ENCODE results near the gene LIN7A. TPM values are rescaled to one million over a fixed set of nuclear protein-coding genes. Genes with fewer than 3 reads are reported as not detected.
"Not testable (repeated sequence)": the region's sequence is repeated elsewhere in the genome, so short reads cannot be mapped to it uniquely, and the experiment has no call there.

The LIN7A gene
- total RNA-seq, 1 donor from 2014 or later: 9.5 TPM

DNA sequence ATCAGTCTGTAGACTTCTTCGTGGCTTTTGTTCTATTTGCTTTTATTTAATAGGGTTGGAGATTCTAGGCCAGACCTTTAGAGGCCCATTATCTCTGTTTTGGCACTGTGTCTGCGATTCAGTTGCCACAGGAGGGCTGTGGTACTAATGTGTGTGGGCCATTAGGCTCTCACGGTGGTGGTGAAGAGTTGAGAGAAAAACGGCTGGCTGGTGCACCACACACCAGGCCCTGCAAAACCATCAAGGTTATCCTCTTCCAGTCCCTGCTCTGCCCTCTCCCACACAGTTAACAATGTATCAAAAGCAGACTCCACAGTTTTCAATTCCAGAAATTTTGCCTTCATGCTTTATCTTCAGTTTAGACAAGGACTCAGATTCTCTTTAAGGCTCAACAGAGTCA lies 123.3 kb downstream of the LIN7A start:
- ATAC-seq: no peak
- no peak for DNase-seq (ENCODE audit: low spot score)

DNA sequence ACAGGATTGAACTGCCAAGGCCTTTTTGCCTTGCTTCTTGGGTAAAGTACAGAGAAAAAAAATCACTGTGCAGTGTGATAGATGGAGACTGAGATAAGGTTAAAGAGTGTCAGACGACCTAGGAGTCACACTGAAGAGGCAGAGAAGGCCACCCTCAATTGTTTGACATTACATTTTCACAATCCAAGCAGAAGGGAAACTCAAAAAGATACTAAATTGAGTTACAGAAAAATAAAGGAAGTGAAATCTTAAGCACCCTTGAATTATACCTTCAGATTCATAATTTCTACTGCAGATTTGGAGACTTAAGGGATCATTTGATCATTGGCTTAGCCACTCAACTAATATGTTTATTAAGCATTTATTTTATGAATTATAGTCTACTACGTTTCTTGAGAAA lies 123.9 kb downstream of the LIN7A start:
- ATAC-seq (no peak), DNase-seq (ENCODE audit: low spot score) (no peak)

DNA sequence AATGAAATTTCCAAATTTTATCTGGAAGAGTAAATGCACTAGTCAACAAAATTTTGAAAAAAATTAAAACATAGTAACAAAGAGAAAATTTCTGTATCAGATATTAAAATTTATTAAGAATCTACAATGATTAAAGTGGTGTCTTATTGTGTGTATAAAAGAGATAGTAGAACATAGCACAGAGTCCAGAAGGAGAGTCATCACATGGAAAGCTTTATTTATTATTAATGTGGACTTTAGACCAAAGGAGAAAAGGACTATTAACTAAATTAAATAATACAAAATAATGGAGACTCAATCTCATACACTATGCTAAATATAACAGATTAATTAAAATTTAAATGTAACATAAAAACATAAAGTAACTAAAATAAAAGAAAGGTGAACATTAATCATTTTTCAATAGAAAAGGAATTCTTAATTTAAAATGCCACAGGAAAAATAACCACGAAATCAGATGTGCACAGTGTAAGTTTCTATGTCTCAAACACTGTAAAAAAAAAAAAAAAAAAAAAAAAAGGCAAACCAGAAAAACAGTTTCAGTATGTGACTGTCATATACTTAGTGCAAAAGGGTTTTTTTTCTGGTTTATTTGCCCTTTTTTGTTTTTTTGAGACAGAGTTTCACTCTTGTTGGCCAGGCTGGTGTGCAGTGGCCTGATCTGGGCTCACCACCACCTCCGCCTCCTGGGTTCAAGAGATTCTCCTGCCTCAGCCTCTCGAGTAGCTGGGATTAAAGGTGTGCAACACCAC lies 125.6 kb downstream of the LIN7A start:
- ATAC-seq (peak; percentile 45), DNase-seq (ENCODE audit: low spot score) (no peak)

GRCh38 chr12:80810874-80811273 lies 126.9 kb downstream of the LIN7A start:
- ATAC-seq (no peak), DNase-seq (ENCODE audit: low spot score) (no peak)

DNA sequence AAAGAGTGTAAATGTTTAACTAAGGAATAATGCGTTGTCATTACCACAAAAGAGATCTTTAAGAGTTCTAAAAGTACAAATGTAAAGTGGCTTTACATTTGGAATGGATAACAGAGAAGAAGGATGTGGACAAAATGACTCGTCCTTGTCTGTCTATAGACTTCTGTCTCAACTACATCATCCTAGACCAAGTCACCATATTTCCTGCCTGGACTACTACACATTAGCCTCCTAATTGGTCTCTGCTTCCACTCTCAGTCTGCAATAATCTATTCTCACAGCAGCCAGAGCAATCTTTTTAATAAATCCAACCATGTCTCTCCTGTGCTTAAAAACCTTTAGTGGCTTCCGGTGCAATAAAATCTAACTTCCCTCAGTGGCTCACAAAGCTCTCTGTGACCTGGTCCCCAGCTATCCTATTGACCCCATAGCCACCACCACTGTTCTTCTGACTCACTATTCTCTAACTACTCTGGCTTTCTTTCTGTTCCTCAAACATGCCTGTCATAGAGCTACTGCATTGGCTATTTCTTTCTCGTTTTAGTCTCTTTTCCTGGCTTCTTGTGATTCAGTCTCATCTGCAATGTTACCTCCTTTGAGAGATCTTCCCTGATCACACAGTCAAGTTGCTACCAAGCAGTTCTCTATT lies 130.0 kb downstream of the LIN7A start:
- DNase-seq (ENCODE audit: low spot score): no peak
- ATAC-seq: no peak

- ATAC-seq (no peak), DNase-seq (ENCODE audit: low spot score) (no peak)
These were observed 132.6 kb downstream of the LIN7A start for GRCh38 chr12:80805106-80805505.

DNA sequence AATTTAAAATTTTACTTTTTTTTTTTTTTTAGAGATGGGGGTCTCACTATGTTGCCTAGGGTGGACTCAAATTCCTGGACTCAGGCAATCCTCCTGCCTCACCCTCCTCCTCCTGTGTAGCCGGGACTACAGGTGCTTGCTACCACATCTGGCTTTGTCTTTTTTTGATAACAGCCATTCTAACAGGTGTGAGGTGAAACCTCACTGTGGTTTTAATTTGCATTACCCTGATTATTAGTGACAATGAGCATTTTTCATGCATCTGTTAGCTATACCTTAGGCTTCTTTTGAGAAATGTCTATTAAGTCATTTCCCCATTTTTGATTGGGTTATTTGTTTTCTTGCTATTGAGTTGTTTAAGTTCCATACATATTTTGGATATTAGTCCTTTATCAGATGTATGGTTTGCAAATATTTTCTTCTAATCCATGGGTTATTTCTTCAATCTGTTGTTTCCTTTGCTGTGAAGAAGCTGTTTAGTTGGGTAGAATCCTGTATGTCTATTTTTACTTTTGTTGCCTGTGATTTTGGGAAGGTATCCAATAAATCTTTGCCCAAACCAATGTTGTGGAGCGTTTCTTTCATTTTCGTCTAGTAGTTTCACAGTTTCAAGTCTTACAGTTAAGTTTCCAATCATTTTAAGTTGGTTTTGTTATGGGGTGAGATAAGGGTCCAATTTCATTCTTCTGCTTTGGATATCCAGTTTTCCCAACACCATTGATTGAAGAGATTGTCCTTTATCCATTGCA lies 134.9 kb downstream of the LIN7A start:
- ATAC-seq (no peak), DNase-seq (ENCODE audit: low spot score) (no peak)

DNA sequence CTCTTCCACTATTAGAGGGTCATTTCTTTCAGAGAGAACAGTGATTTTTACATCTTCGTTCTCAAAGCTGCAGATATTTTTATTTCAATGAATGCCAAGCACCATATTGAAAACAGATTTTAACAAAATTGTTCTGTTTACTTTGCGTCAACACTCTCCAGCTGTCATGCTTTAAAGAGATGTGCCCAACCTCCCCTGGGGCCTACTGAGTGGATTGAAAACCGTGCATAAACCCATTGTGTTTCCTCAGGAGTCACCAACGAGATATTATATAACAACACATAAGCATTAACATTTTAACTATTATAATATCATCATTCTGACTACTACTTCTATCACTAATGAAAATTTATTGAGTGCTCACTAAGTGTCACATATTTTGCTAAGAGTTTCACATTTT lies 139.5 kb downstream of the LIN7A start:
- DNase-seq (ENCODE audit: low spot score): no peak
- no peak for ATAC-seq

GRCh38 chr12:80794551-80794950 lies 143.2 kb downstream of the LIN7A start:
- ATAC-seq (no peak), DNase-seq (ENCODE audit: low spot score) (no peak)

GRCh38 chr12:80792861-80793260 lies 144.9 kb downstream of the LIN7A start:
- DNase-seq (ENCODE audit: low spot score) (no peak), ATAC-seq (no peak)

- no peak for ATAC-seq
- no peak for DNase-seq (ENCODE audit: low spot score)
These were observed 145.9 kb downstream of the LIN7A start for GRCh38 chr12:80791863-80792262.

DNA sequence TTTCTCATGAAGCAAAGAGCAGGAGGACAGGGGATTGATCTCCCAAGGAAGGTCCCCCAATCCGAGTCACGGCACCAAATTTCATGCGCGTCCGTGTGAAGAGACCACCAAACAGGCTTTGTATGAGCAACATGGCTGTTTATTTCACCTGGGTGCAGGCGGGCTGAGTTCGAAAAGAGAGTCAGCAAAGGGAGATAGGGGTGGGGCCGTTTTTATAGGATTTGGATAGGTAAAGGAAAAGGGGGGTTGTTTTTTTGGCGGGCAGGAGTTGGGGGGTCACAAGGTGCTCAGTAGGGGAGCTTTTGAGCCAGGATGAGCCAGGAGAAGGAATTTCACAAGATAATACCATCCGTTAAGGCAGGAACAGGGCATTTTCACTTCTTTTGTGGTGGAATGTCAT lies 149.3 kb downstream of the LIN7A start:
- not testable (repeated sequence) for ATAC-seq; DNase-seq (ENCODE audit: low spot score)

DNA sequence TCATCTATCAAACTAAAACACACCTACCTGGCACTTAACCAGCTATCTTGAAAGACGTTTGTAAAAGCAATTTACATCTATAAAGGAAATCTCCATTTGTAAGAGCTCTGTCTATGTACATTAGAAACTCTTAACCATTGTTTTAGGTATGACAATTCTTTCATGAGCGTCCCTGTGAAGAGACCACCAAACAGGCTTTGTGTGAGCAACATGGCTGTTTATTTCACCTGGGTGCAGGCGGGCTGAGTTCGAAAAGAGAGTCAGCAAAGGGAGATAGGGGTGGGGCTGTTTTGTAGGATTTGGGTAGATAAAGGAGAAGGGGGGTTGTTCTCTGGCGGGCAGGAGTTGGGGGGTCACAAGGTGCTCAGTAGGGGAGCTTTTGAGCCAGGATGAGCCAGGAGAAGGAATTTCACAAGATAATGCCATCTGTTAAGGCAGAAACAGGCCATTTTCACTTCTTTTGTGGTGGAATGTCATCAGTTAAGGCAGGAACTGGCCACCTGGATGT lies 154.7 kb downstream of the LIN7A start:
- not testable (repeated sequence) for DNase-seq (ENCODE audit: low spot score); ATAC-seq

GRCh38 chr12:80781313-80781712 lies 156.4 kb downstream of the LIN7A start:
- ATAC-seq: no peak

GRCh38 chr12:80780746-80781145 lies 157.0 kb downstream of the LIN7A start:
- no peak for ATAC-seq

More at GRCh38 chr12:80781313-80781712, 156.4 kb downstream of the LIN7A start:
- DNase-seq (ENCODE audit: low spot score): no peak

GRCh38 chr12:80778005-80778541 lies 159.7 kb downstream of the LIN7A start:
- peak; percentile 91 for ATAC-seq
- peak; percentile 76 for DNase-seq (ENCODE audit: low spot score)

More at GRCh38 chr12:80780746-80781145, 157.0 kb downstream of the LIN7A start:
- DNase-seq (ENCODE audit: low spot score): no peak

- DNase-seq (ENCODE audit: low spot score) (no peak), ATAC-seq (peak; percentile 67)
These were observed 160.1 kb downstream of the LIN7A start for GRCh38 chr12:80777587-80777986.

- ATAC-seq: no peak
- DNase-seq (ENCODE audit: low spot score): no peak
These were observed 161.0 kb downstream of the LIN7A start for GRCh38 chr12:80776706-80777105.

- ATAC-seq (no peak), DNase-seq (ENCODE audit: low spot score) (no peak)
These were observed 166.8 kb downstream of the LIN7A start for GRCh38 chr12:80770958-80771357.

DNA sequence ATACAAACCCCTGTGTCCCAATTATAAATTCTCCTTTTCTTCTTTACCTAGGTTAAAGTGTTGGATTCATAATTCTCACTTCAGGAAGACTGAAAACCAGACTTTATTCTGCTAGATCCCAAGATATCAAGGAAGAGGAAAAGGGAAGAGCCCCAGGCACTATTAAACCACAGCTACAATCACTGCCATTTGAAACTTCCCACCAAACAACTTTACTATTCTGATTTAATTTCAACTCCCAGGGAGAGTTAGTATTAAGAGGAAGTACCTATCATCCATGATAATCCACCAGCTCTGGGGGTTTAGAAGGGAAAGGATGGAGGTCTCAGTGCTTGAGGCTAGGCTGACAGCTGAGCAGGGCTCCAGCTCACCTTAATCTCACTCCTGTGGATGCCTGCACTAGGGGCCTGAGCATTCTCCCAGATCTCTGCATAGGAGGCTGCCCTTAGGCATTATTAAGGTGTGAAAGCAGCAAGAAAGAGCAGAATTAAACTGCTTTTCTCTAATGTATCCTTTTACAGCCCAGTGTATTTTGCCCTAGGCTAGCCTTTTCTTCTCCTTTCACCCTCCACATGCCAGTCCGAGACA lies 168.1 kb downstream of the LIN7A start:
- ATAC-seq (no peak), DNase-seq (ENCODE audit: low spot score) (no peak)

DNA sequence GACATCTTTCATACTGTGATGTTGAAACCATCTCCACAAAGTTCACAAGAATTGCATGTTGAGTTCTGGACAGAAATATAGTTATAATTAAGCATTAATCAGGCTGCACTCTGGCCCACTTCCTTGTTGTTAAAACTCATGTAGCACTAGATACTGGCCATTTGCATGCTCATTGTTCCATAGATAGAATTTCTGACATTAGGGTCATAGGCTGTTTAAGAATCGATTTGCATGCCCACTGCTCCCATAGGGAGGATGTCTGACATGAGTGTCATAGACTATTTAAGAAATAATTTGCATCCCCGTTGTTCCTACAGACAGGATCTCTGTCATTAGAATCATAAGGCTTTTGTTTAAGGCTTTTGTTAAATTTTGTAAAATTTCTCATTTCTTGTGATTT lies 170.8 kb downstream of the LIN7A start:
- ATAC-seq (no peak), DNase-seq (ENCODE audit: low spot score) (no peak)

Measured in left lobe of liver (tissue), 2 donors.